ENCODE results near the gene NKX2-4. TPM values are rescaled to one million over a fixed set of nuclear protein-coding genes. Genes with fewer than 3 reads are reported as not detected.
A peak's percentile ranks its signal among the peaks of the same experiment; 100 is the strongest.

The NKX2-4 gene
- total and polyA plus RNA-seq, 2 donors (not counting 1 experiment from before 2014, with no cell fraction given) = not detected

DNA sequence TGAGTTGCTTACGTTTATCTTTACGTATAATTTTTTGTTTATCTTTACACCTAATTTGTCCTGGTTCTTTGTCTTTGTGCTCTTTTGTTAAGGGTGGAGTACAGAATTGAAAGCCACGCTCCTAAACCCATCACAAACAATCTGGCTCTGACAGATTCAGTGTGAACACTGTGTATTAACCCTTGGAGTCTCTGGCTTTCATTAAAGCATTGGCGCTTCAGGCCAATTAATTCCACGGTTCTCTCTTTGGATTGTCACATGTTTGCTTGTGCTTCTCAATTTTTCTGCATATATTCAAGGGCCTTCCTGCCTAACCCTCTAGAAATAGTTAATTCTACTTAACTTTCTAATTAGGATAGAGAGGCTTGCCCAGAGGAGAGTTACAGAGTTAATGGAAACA lies 38.6 kb downstream of the NKX2-4 start:
- H3K36me3 ChIP-seq (ENCODE audit: control insufficient read depth, insufficient read depth, low read length) = peaks cover 8% of the 10 kb centered on the region
- no peak overlapping the region for H3K9ac ChIP-seq (ENCODE audit: insufficient read depth, low read length)
- no peaks in the 10 kb centered on the region for H3K79me2 ChIP-seq (ENCODE audit: control insufficient read depth, insufficient read depth, low read length)
- H2AFZ ChIP-seq (ENCODE audit: low read length) = no peak overlapping the region
- no peaks in the 10 kb centered on the region for H4K20me1 ChIP-seq (ENCODE audit: control insufficient read depth, extremely low read depth, insufficient read depth, low read length)
- no peaks in the 10 kb centered on the region for H3K27me3 ChIP-seq (ENCODE audit: control insufficient read depth, insufficient read depth, low read length)
- no peaks in the 10 kb centered on the region for H3K9me3 ChIP-seq (ENCODE audit: control insufficient read depth, insufficient read depth, low read depth, low read length)
- no peak for DNase-seq (ENCODE audit: low read depth in 2 of 2)
- H3K4me1 ChIP-seq (ENCODE audit: control insufficient read depth, extremely low read depth, insufficient read depth, low read length) = peaks cover 5% of the 10 kb centered on the region
- no peak overlapping the region for H3K27ac ChIP-seq (ENCODE audit: insufficient read depth, low read length)
- TF ChIP-seq EZH2 (IDR thresholded peaks at IDR 0.05; ENCODE audit: low read length, missing control alignments) = no peak
- no peak overlapping the region for H3K4me3 ChIP-seq (replicated peaks in 1 of 4; ENCODE audit: control extremely low read depth in 1 of 4, insufficient read depth in 1 of 4, low read depth in 3 of 4, low read length in 4 of 4)
- H3K4me2 ChIP-seq (ENCODE audit: extremely low read depth, insufficient read depth, low read length) = no peak overlapping the region

DNA sequence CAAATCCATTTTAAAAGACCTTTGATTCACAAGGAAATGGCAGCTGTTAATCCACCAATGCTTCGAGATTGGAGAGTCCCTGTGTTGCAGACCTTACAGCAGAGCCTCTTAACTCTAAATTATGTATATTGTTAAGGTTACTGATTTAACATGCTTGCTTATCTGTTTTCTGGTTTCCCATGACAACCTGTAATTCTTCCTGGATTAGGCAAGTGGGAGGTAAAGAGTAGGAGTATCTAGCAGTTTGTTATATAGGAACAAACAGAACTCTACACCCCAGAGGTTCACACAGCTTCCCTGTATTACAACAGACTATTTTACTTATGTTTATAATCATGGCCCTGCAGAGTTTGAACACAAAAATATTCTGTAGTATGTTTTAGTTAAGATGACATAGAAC lies 39.5 kb downstream of the NKX2-4 start:
- H3K36me3 ChIP-seq (ENCODE audit: control insufficient read depth, insufficient read depth, low read length) = peaks cover 8% of the 10 kb centered on the region

DNA sequence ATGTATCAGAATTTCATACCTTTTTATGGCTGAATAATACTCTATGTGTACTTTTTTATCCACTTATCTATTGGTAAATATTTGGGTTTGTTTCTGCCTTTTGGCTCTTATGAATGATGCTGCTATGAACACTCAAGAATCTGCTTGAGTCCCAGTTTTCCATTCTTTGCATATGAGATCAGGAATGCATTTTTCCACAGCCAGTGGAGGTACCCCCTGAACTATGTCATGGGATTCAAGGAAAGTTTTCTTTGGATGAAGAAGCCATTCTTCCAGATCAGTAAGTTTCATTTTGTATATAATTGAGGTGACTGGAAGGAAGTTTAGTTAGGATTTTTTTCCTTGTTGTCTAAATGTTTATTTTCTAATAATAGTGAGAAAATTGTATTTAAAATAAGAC lies 40.9 kb downstream of the NKX2-4 start:
- Histone ChIP-seq H3K4me1 (ENCODE audit: control insufficient read depth, extremely low read depth, insufficient read depth, low read length) (peaks cover 9% of the 10 kb centered on the region), H3K36me3 (ENCODE audit: control insufficient read depth, insufficient read depth, low read length) (peaks cover 6% of the 10 kb centered on the region), H3K4me2 (ENCODE audit: extremely low read depth, insufficient read depth, low read length) (no peak overlapping the region), H3K79me2 (ENCODE audit: control insufficient read depth, insufficient read depth, low read length) (no peaks in the 10 kb centered on the region), H3K27ac (ENCODE audit: insufficient read depth, low read length) (no peak overlapping the region), H3K9ac (ENCODE audit: insufficient read depth, low read length) (no peak overlapping the region), H3K27me3 (ENCODE audit: control insufficient read depth, insufficient read depth, low read length) (no peaks in the 10 kb centered on the region), H4K20me1 (ENCODE audit: control insufficient read depth, extremely low read depth, insufficient read depth, low read length) (no peaks in the 10 kb centered on the region), H2AFZ (ENCODE audit: low read length) (no peak overlapping the region), H3K9me3 (ENCODE audit: control insufficient read depth, insufficient read depth, low read depth, low read length) (no peaks in the 10 kb centered on the region), H3K4me3 (replicated peaks in 1 of 4; ENCODE audit: control extremely low read depth in 1 of 4, insufficient read depth in 1 of 4, low read depth in 3 of 4, low read length in 4 of 4) (no peak overlapping the region)
- DNase-seq (ENCODE audit: low read depth in 2 of 2) = peak in 1 of 2 donors; percentile 44
- TF ChIP-seq EZH2 (IDR thresholded peaks at IDR 0.05; ENCODE audit: low read length, missing control alignments) = no peak
- TF ChIP-seq, protein P1, sequence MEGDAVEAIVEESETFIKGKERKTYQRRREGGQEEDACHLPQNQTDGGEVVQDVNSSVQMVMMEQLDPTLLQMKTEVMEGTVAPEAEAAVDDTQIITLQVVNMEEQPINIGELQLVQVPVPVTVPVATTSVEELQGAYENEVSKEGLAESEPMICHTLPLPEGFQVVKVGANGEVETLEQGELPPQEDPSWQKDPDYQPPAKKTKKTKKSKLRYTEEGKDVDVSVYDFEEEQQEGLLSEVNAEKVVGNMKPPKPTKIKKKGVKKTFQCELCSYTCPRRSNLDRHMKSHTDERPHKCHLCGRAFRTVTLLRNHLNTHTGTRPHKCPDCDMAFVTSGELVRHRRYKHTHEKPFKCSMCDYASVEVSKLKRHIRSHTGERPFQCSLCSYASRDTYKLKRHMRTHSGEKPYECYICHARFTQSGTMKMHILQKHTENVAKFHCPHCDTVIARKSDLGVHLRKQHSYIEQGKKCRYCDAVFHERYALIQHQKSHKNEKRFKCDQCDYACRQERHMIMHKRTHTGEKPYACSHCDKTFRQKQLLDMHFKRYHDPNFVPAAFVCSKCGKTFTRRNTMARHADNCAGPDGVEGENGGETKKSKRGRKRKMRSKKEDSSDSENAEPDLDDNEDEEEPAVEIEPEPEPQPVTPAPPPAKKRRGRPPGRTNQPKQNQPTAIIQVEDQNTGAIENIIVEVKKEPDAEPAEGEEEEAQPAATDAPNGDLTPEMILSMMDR (conservative IDR thresholded peaks at IDR 0.05 in 1 of 2, IDR thresholded peaks at IDR 0.05 in 1 of 2; ENCODE audit: low read depth in 1 of 2, low read length in 2 of 2) = no peak

More for the DNA sequence above, 39.5 kb downstream of the NKX2-4 start:
- Histone ChIP-seq H3K27ac (ENCODE audit: insufficient read depth, low read length) (no peak overlapping the region), H3K4me2 (ENCODE audit: extremely low read depth, insufficient read depth, low read length) (no peak overlapping the region), H3K27me3 (ENCODE audit: control insufficient read depth, insufficient read depth, low read length) (no peaks in the 10 kb centered on the region), H4K20me1 (ENCODE audit: control insufficient read depth, extremely low read depth, insufficient read depth, low read length) (no peaks in the 10 kb centered on the region), H3K9ac (ENCODE audit: insufficient read depth, low read length) (no peak overlapping the region), H3K79me2 (ENCODE audit: control insufficient read depth, insufficient read depth, low read length) (no peaks in the 10 kb centered on the region), H2AFZ (ENCODE audit: low read length) (no peak overlapping the region), H3K9me3 (ENCODE audit: control insufficient read depth, insufficient read depth, low read depth, low read length) (no peaks in the 10 kb centered on the region), H3K4me3 (replicated peaks in 1 of 4; ENCODE audit: control extremely low read depth in 1 of 4, insufficient read depth in 1 of 4, low read depth in 3 of 4, low read length in 4 of 4) (no peak overlapping the region), H3K4me1 (ENCODE audit: control insufficient read depth, extremely low read depth, insufficient read depth, low read length) (peaks cover 8% of the 10 kb centered on the region)
- DNase-seq (ENCODE audit: low read depth in 2 of 2) = no peak
- TF ChIP-seq, protein P1 (conservative IDR thresholded peaks at IDR 0.05 in 1 of 2, IDR thresholded peaks at IDR 0.05 in 1 of 2; ENCODE audit: low read depth in 1 of 2, low read length in 2 of 2) = no peak
- no peak for TF ChIP-seq EZH2 (IDR thresholded peaks at IDR 0.05; ENCODE audit: low read length, missing control alignments)
